GM19240 (cell line): ENCODE results near the gene INSYN2A.

ENCODE experiments used
- DNase-seq: peaks from one replicate; pipeline ENCODE4 v3.0.0; 2011; ENCODE audit warnings: low spot score; ENCODE audit not compliant: insufficient read length

Gene INSYN2A, protein sequence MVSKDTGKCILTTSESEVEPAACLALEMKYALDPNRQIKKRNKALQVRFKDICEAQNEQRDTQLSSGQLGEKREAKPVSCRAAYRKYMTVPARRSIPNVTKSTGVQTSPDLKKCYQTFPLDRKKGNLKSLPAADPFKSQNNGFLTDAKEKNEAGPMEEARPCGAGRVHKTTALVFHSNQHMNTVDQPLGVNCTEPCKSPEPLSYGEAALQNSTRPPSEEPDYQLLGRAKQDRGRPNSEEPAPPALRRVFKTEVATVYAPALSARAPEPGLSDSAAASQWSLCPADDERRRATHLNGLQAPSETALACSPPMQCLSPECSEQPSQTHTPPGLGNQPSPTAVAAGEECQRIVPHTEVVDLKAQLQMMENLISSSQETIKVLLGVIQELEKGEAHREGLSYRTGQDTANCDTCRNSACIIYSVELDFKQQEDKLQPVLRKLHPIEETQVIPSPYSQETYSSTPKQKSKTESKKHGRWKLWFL

GRCh38 chr10:127196282-127197153 lies at the start of gene INSYN2A:
TSS of gene INSYN2A (minus strand) at chr10:127196591. CDS start at chr10:127176395, 20,196 bp downstream.
- no peak for DNase-seq

DNA sequence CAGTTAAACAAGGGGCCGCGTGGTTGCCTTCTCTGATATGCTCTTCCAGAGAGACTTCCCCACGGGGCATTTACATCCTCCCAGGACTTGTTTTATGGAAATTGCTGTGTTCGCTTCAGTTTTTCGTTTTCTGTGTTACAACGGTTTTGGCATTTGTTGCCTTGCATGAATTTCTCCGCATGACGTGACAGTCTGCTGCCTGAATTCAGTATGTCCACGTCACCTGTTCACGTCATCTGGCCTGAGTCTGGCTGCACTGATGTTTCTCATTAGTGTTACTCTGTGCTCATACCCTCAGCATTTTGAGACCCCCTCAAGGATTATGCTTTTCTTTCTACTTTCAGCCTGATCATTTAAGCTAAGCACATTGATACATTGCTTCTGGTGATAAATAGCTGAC lies 49.1 kb upstream of the INSYN2A start:
- no peak for DNase-seq

GRCh38 chr10:127243490-127244272 lies 47.3 kb upstream of the INSYN2A start:
- no peak for DNase-seq

DNA sequence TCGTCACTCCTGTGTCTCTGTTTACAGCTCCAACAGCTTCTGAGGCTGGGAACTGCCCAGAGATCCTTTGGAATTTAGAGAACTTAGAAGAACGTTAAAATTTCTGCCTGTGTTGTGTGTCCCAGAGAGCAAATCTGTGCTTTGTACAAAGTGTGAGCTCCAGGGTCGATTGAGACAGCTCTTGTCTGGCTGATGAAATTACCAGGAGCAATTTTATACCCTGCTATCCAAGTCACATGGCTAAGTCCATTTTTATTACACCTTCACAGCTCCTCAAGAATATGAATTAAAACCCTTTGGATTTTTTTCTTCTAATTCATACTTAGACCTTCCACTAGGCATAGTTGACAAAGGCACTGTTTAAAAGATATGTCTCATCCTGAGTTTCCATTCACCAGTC lies 46.5 kb upstream of the INSYN2A start:
- DNase-seq = no peak

GRCh38 chr10:127236266-127236665 lies 39.9 kb upstream of the INSYN2A start:
- DNase-seq = no peak

DNA sequence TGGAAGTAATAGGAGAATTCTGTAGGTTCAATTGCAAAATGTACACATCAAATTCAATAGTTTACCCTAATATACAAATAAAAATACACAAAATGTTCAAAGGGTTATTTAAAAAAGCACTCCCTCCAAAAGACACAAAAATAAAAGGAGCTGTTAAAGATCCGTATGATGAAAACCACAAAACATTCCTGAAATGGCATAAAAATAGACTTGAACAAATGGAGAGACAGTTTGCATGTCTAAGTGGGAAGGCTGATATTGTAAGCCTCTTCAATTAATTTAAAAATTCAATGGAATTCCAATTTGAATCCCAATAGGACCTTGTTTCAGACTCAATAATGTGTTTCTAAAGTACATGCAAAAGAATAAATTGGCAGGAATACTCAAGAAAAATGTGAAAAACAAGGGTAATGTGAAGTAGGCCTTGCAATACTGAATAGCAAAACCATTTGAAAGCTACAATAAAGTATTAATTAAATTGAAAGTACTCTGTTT lies 38.0 kb upstream of the INSYN2A start:
- no peak for DNase-seq

- DNase-seq = no peak
Measured at GRCh38 chr10:127228195-127228787, 31.9 kb upstream of the INSYN2A start.

GRCh38 chr10:127227663-127228062 lies 31.3 kb upstream of the INSYN2A start:
- no peak for DNase-seq

- no peak for DNase-seq
Measured at GRCh38 chr10:127227027-127227426, 30.6 kb upstream of the INSYN2A start.

DNA sequence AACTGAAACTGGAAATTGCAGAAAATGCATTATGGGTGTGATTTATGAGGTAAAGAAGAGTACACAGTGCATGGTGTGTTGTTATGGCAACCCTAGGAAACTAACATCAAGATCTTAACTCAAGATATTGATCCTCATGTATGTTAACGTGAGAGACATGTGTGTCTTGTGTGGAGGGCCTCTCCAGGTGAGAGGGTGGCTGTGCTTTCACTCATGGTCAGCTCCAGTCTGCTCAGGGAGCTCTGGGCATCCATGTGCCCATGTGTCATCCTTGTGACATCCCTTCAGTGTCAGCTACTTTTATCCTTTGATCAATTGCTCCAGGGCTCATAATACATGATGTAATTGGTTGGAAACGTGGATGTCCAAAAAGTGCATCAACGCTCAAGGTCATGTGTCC lies 24.9 kb upstream of the INSYN2A start:
- DNase-seq = no peak

GRCh38 chr10:127218658-127219057 lies 22.3 kb upstream of the INSYN2A start:
- no peak for DNase-seq

DNA sequence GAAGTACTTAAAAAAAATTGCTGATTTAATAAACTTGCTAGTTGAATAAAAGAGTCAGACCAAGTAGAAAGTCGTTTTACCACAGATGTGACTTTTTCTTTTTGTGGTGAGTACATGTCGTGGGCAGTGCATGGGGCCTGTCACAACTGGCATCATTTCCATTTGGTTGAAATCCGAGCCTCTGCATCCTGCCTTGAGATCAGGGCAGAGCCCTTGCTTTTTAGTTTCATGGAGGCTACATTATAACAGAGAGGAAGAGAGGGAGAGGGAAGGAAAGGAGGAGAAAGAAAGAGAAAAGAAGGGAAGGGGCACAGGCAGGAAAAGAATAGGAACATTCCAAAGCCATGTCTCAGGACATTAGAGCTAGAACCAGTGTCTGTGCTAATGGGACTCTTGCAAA lies 20.4 kb upstream of the INSYN2A start:
- DNase-seq = no peak

DNA sequence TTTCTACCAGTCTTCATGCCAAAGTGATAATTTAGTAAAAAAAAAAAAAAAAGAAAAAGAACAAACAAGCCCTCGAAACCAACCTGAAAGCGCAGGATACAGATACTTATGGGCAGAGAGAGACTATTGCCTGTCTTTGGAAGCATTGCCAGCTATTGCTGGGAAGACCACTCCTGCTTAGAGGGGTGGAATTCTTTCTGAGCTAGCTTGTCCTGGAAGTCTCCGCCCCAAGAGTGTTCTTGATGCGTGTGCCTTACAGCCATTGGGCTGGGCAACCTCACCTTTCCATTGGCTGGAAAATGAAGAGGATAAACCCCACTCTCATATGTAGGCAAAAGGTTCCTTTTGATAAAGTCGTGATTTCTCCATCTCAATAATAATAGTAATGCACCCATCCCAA lies 19.9 kb upstream of the INSYN2A start:
- DNase-seq = no peak

GRCh38 chr10:127215866-127216265 lies 19.5 kb upstream of the INSYN2A start:
- DNase-seq = no peak

DNA sequence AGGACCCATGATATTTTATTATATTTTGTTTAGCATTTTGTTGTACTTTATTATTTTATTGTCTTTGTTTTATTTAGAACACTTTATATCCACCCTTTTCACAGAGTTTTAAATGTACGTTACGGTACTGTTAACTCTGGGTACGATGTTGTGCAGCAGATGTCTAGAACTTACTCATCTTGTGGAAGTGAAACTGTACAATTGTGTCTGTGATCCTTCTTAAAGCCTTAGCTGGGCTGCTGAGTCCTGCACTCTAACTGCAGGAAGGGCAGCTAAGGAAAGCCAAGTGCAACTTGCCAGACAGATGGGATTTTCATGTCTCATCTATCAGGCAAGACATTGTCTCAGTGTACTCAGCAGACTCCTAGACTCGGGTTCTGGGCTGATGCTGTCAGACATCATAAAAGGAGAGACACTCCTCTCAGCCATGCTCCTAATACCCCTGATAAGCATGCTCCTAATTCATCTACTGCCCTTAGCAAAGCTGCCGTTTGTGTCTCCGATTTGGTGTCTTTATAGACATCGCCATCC lies 14.6 kb upstream of the INSYN2A start:
- no peak for DNase-seq

- no peak for DNase-seq
Measured at GRCh38 chr10:127207081-127207480, 10.7 kb upstream of the INSYN2A start.

DNA sequence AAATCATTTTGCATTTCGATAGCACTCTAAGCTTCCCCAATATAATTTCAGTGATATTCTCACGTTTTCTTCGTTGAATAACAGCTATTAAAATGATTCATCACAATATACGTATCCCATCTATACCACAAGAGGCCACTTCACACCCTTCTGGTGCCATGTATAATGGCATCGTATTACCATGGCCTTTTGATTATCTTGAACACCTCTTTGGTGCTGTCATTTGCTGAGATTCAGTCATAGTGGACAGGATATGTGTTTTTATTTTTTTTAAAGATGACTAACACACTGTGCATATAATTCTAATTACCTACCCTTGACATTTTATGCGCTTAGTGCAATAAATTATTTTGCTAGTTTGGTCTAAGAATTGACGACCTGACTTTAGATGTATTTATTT lies 6.7 kb upstream of the INSYN2A start:
- no peak for DNase-seq

- no peak for DNase-seq
Measured at GRCh38 chr10:127200646-127201045, 4.3 kb upstream of the INSYN2A start.

- DNase-seq = no peak
Measured at GRCh38 chr10:127198721-127199120, 2.3 kb upstream of the INSYN2A start.

- DNase-seq = no peak
Measured at GRCh38 chr10:127198307-127198706, 1.9 kb upstream of the INSYN2A start.

DNA sequence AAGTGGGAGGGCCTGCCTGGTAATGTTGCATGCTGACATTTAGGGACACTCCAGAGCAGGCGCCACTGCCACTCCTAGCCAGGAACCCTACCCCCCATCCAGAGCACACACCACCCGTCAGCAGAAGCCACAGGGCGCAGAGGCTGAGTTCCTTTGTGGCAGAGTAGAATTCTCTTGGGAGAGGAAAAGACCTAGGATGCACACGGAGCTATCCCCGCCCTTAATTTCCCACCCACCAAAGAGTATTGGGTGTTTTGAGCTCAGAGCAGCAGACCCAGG lies 702 bp upstream of the INSYN2A start:
- DNase-seq = no peak
